Gastroesophageal sphincter (tissue), 3 donors: Measurements from ENCODE around the gene TXNDC17.

ENCODE experiments used
- CTCF ChIP-seq, 4 experiments: fragments of 200-600 bp in 2 of 4; fragments of 450-650 bp in 2 of 4; sonication (generic) in 1 of 4; IDR thresholded peaks; one replicate each; pipeline ENCODE4 v1.5.1; 2017 to 2019; ENCODE audit warnings: antibody characterized with exemption in 4 of 4, mild to moderate bottlenecking in 2 of 4, moderate library complexity in 2 of 4
- POLR2A ChIP-seq, 2 donors: fragments of 450-650 bp; IDR thresholded peaks; one replicate each; pipeline ENCODE4 v1.6.1; 2017; ENCODE audit warnings: antibody characterized with exemption in 2 of 2, mild to moderate bottlenecking in 2 of 2, moderate library complexity in 1 of 2
- POLR2AphosphoS5 ChIP-seq: sonication (generic); formaldehyde crosslinking; IDR thresholded peaks from one replicate; pipeline ENCODE4 v1.6.1; 2017; ENCODE audit warnings: antibody characterized with exemption

- no peak for TF ChIP-seq POLR2A (IDR thresholded peaks at IDR 0.05)
- no peak for TF ChIP-seq CTCF (IDR thresholded peaks at IDR 0.05)
- no peak for TF ChIP-seq POLR2AphosphoS5
These were observed 41.5 kb downstream of the TXNDC17 start for GRCh38 chr17:6682339-6682738.
